CD4-positive, alpha-beta memory T cell (primary cell): ENCODE results near the gene MLLT1. TPM values are rescaled to one million over a fixed set of nuclear protein-coding genes. Genes with fewer than 3 reads are reported as not detected.
"Not testable (repeated sequence)": the region's sequence is repeated elsewhere in the genome, so short reads cannot be mapped to it uniquely, and the experiment has no call there.

Experiments used
- CTCF ChIA-PET: fragments of 350-600 bp; sonication (Branson Sonifier 250); formaldehyde crosslinking; loops from one replicate; lab custom pipeline; 2021; ENCODE audit warnings: inconsistent platforms; ENCODE audit not compliant: partially characterized antibody; lab: Charles Lee
- POLR2A ChIA-PET: fragments of 350-600 bp; sonication (Branson Sonifier 250); formaldehyde crosslinking; loops from one replicate; lab custom pipeline; 2021; ENCODE audit not compliant: partially characterized antibody; lab: Charles Lee
- DNase-seq, 5 donors: peaks; one replicate each; pipeline versions ENCODE4 v3.0.0 to v3.0.0-alpha.2; 2020 to 2022; ENCODE audit warnings: mixed read lengths in 1 of 5
- H3K27ac ChIP-seq: one replicate; pipeline ENCODE4 v1.7.0; 2013; ENCODE audit warnings: low read depth, low read length
- H3K27me3 ChIP-seq: 2 replicates; pipeline ENCODE4 v1.7.0; 2013; ENCODE audit warnings: mild to moderate bottlenecking, low read length, moderate library complexity; ENCODE audit not compliant: insufficient read depth
- H3K36me3 ChIP-seq: 2 replicates; pipeline ENCODE4 v1.7.0; 2013; ENCODE audit warnings: mild to moderate bottlenecking, low read length, moderate library complexity; ENCODE audit not compliant: insufficient read depth
- H3K4me1 ChIP-seq: 2 replicates; pipeline ENCODE4 v1.7.0; 2013; ENCODE audit warnings: mild to moderate bottlenecking, low read length, moderate library complexity; ENCODE audit not compliant: insufficient read depth
- H3K4me3 ChIP-seq, 2 donors: one replicate each; pipeline ENCODE4 v1.7.0; 2013; ENCODE audit warnings: low read length in 2 of 2, mild to moderate bottlenecking in 1 of 2
- H3K9me3 ChIP-seq, 2 donors: one replicate each; pipeline ENCODE4 v1.7.0; 2013; ENCODE audit warnings: low read length in 2 of 2, control low read depth in 1 of 2; ENCODE audit not compliant: control insufficient read depth in 1 of 2
- H3K27ac Mint-ChIP-seq, 7 donors: one replicate each; pipeline ENCODE4 v1.8.0; 2020 to 2021; ENCODE audit warnings: mixed read lengths in 7 of 7, mild to moderate bottlenecking in 6 of 7, inconsistent platforms in 3 of 7, moderate library complexity in 3 of 7
- H3K27me3 Mint-ChIP-seq, 2 donors: one replicate each; pipeline ENCODE4 v1.8.0; 2020 to 2021; ENCODE audit warnings: mixed read lengths in 2 of 2
- H3K36me3 Mint-ChIP-seq, 2 donors: one replicate each; pipeline ENCODE4 v1.8.0; 2020 to 2021; ENCODE audit warnings: mixed read lengths in 2 of 2, inconsistent platforms in 1 of 2, mild to moderate bottlenecking in 1 of 2
- H3K4me1 Mint-ChIP-seq, 4 donors: one replicate each; pipeline ENCODE4 v1.8.0; 2020 to 2021; ENCODE audit warnings: mixed read lengths in 4 of 4, mild to moderate bottlenecking in 1 of 4
- H3K4me3 Mint-ChIP-seq, 8 donors: one replicate each; pipeline ENCODE4 v1.8.0; 2020 to 2021; ENCODE audit warnings: mixed read lengths in 8 of 8, mild to moderate bottlenecking in 7 of 8, moderate library complexity in 6 of 8, inconsistent platforms in 3 of 8
- H3K9me3 Mint-ChIP-seq, 8 donors: one replicate each; pipeline ENCODE4 v1.8.0; 2020 to 2021; ENCODE audit warnings: mixed read lengths in 8 of 8, mild to moderate bottlenecking in 5 of 8, inconsistent platforms in 3 of 8, moderate library complexity in 1 of 8
- intact Hi-C: fragments of 100-400 bp; cut with micrococcal nuclease; formaldehyde crosslinking; loops from one replicate; pipeline ENCODE4 v1.15.1; 2023
- polyA plus RNA-seq, 2 donors: library from polyadenylated mRNA; unstranded; fragments of 300-500 nt; fragmentation: Illumina TruSeq; gene quantifications; one replicate each; pipeline ENCODE4 v1.2.3, GENCODE V29; 2021
- total RNA-seq, 2 experiments: library from RNA; stranded (reverse); gene quantifications; one replicate each; pipeline ENCODE4 v1.2.3, GENCODE V29; 2021

Gene MLLT1
- total and polyA plus RNA-seq, 4 experiments from 2014 or later: 0.50 to 41.7 (median 21.6) TPM

GRCh38 chr19:6318772-6319171, 39.0 kb upstream of the MLLT1 start:
- Mint-ChIP-seq H3K9me3 (peaks cover 0 to 3% (median 0%) of the 10 kb centered on the region in 8 donors), H3K4me1 (no peaks in the 10 kb centered on the region), H3K4me3 (no peak overlapping the region), H3K27me3 (no peaks in the 10 kb centered on the region), H3K36me3 (peaks cover 0 to 9% of the 10 kb centered on the region in 2 donors), H3K27ac (no peak overlapping the region)
- Histone ChIP-seq H3K36me3 (no peaks in the 10 kb centered on the region), H3K27ac (no peak overlapping the region), H3K4me1 (no peaks in the 10 kb centered on the region), H3K27me3 (no peaks in the 10 kb centered on the region), H3K4me3 (no peak overlapping the region), H3K9me3 (no peaks in the 10 kb centered on the region)
- DNase-seq: no peak
- CTCF ChIA-PET: no interaction called here
- intact Hi-C loops: no loop called here
- POLR2A ChIA-PET: interaction anchor here (0.6 kb wide), 1 partner anchor 187 kb away, joined by 3 read pairs; no protein-coding TSS in a partner anchor

GRCh38 chr19:6315646-6316045, 35.9 kb upstream of the MLLT1 start:
- CTCF ChIA-PET, H3K4me3 ChIP-seq, intact Hi-C loops, H3K27ac ChIP-seq, H3K27ac Mint-ChIP-seq, H3K36me3 ChIP-seq, H3K9me3 ChIP-seq, H3K27me3 Mint-ChIP-seq, H3K4me3 Mint-ChIP-seq, H3K9me3 Mint-ChIP-seq, H3K27me3 ChIP-seq, H3K4me1 Mint-ChIP-seq, H3K4me1 ChIP-seq, H3K36me3 Mint-ChIP-seq, DNase-seq: not testable (repeated sequence)
- POLR2A ChIA-PET: interaction anchor here (0.6 kb wide), 1 partner anchor 142 kb away, joined by 4 read pairs; no protein-coding TSS in a partner anchor

GRCh38 chr19:6313398-6313969, 33.7 kb upstream of the MLLT1 start:
- no peaks in the 10 kb centered on the region for H3K27me3 Mint-ChIP-seq
- H3K36me3 ChIP-seq: no peaks in the 10 kb centered on the region
- ChIA-PET CTCF (no interaction called here), POLR2A (interaction anchor here (0.6 kb wide), 1 partner anchor 49 kb away, joined by 3 read pairs; no protein-coding TSS in a partner anchor)
- H3K4me3 Mint-ChIP-seq: no peak overlapping the region
- peaks cover 0 to 5% of the 10 kb centered on the region in 2 donors for H3K9me3 ChIP-seq
- H3K36me3 Mint-ChIP-seq: peaks cover 0 to 5% of the 10 kb centered on the region in 2 donors
- DNase-seq: no peak
- H3K4me3 ChIP-seq: no peak overlapping the region
- no peak overlapping the region for H3K27ac ChIP-seq
- H3K9me3 Mint-ChIP-seq: peaks cover 0 to 5% (median 3%) of the 10 kb centered on the region in 8 donors
- H3K4me1 Mint-ChIP-seq: no peaks in the 10 kb centered on the region
- H3K27ac Mint-ChIP-seq: no peak overlapping the region
- H3K4me1 ChIP-seq: no peaks in the 10 kb centered on the region
- intact Hi-C loops: no loop called here
- H3K27me3 ChIP-seq: no peaks in the 10 kb centered on the region

- no peak overlapping the region for H3K4me3 Mint-ChIP-seq
- no peaks in the 10 kb centered on the region for H3K4me1 Mint-ChIP-seq
- Histone ChIP-seq H3K9me3 (peaks cover 0 to 5% of the 10 kb centered on the region in 2 donors), H3K4me3 (no peak overlapping the region), H3K36me3 (no peaks in the 10 kb centered on the region), H3K27ac (no peak overlapping the region), H3K27me3 (no peaks in the 10 kb centered on the region), H3K4me1 (no peaks in the 10 kb centered on the region)
- no peak for DNase-seq
- no peaks in the 10 kb centered on the region for H3K27me3 Mint-ChIP-seq
- peaks cover 0 to 5% (median 3%) of the 10 kb centered on the region in 8 donors for H3K9me3 Mint-ChIP-seq
- intact Hi-C loops: no loop called here
- ChIA-PET POLR2A (no interaction called here), CTCF (no interaction called here)
- no peaks in the 10 kb centered on the region for H3K36me3 Mint-ChIP-seq
- no peak overlapping the region for H3K27ac Mint-ChIP-seq
Measured at GRCh38 chr19:6312018-6312417, 32.2 kb upstream of the MLLT1 start.

- H3K4me3 Mint-ChIP-seq: no peak overlapping the region
- no peak for DNase-seq
- H3K27ac Mint-ChIP-seq: no peak overlapping the region
- H3K9me3 Mint-ChIP-seq: peaks cover 0 to 14% (median 9%) of the 10 kb centered on the region in 8 donors
- H3K4me1 Mint-ChIP-seq: peaks cover 0 to 5% (median 2%) of the 10 kb centered on the region in 4 donors
- Histone ChIP-seq H3K4me1 (no peaks in the 10 kb centered on the region), H3K36me3 (no peaks in the 10 kb centered on the region), H3K4me3 (no peak overlapping the region), H3K27me3 (no peaks in the 10 kb centered on the region), H3K9me3 (no peaks in the 10 kb centered on the region), H3K27ac (no peak overlapping the region)
- CTCF ChIA-PET: interaction anchor here (2.2 to 2.8 kb wide), 2 partner anchors 80 to 133 kb away, joined by 7 to 11 read pairs; no protein-coding TSS in a partner anchor
- intact Hi-C loops: no loop called here
- H3K27me3 Mint-ChIP-seq: peaks cover 2 to 3% of the 10 kb centered on the region in 2 donors
- H3K36me3 Mint-ChIP-seq: peaks cover 5 to 6% of the 10 kb centered on the region in 2 donors
- POLR2A ChIA-PET: no interaction called here
Measured at GRCh38 chr19:6298413-6298812, 18.6 kb upstream of the MLLT1 start.

- H3K9me3 ChIP-seq: peaks cover 0 to 3% of the 10 kb centered on the region in 2 donors
- Mint-ChIP-seq H3K36me3 (peaks cover 5 to 9% of the 10 kb centered on the region in 2 donors), H3K4me1 (peaks cover 0 to 5% (median 2%) of the 10 kb centered on the region in 4 donors), H3K4me3 (no peak overlapping the region), H3K27ac (no peak overlapping the region), H3K9me3 (peaks cover 0 to 26% (median 19%) of the 10 kb centered on the region in 8 donors), H3K27me3 (peaks cover 2 to 3% of the 10 kb centered on the region in 2 donors)
- POLR2A ChIA-PET: no interaction called here
- no peaks in the 10 kb centered on the region for H3K36me3 ChIP-seq
- no peak for DNase-seq
- no peak overlapping the region for H3K4me3 ChIP-seq
- H3K27ac ChIP-seq: no peak overlapping the region
- intact Hi-C loops: no loop called here
- H3K4me1 ChIP-seq: no peaks in the 10 kb centered on the region
- CTCF ChIA-PET: interaction anchor here (0.6 to 2.2 kb wide), 4 partner anchors 79 to 1119 kb away, joined by 3 to 11 read pairs (median 3); no protein-coding TSS in a partner anchor
- no peaks in the 10 kb centered on the region for H3K27me3 ChIP-seq
Measured at GRCh38 chr19:6297202-6297601, 17.4 kb upstream of the MLLT1 start.

- Mint-ChIP-seq H3K4me3 (no peak overlapping the region), H3K36me3 (peaks cover 19 to 22% of the 10 kb centered on the region in 2 donors), H3K27me3 (peaks cover 0 to 4% of the 10 kb centered on the region in 2 donors), H3K27ac (no peak overlapping the region), H3K4me1 (no peaks in the 10 kb centered on the region), H3K9me3 (peaks cover 2 to 76% (median 62%) of the 10 kb centered on the region in 8 donors)
- Histone ChIP-seq H3K4me3 (no peak overlapping the region), H3K9me3 (peaks cover 0 to 35% of the 10 kb centered on the region in 2 donors), H3K27me3 (no peaks in the 10 kb centered on the region), H3K27ac (no peak overlapping the region), H3K4me1 (no peaks in the 10 kb centered on the region), H3K36me3 (no peaks in the 10 kb centered on the region)
- intact Hi-C loops: no loop called here
- CTCF ChIA-PET: no interaction called here
- POLR2A ChIA-PET: no interaction called here
- DNase-seq: no peak
Measured at GRCh38 chr19:6292006-6292405, 12.2 kb upstream of the MLLT1 start.
